DOHH2 (cell line): ENCODE measurements around the gene SLC30A1.

ENCODE experiments used
- H3F3A ChIP-seq: fragments of 200-600 bp; sonication (generic), shearing (Covaris generic); 2 replicates; pipeline ENCODE4 v1.6.0; 2016; ENCODE audit warnings: antibody characterized with exemption, mild to moderate bottlenecking; ENCODE audit not compliant: control insufficient read depth, insufficient read depth
- H3K27ac ChIP-seq: fragments of 200-600 bp; sonication (generic); 2 replicates; pipeline ENCODE4 v1.5.1; 2014; ENCODE audit warnings: low read depth, mild to moderate bottlenecking, low read length, moderate library complexity
- H3K27me3 ChIP-seq: fragments of 200-600 bp; sonication (generic); 2 replicates; pipeline ENCODE4 v1.6.1; 2014; ENCODE audit warnings: mild to moderate bottlenecking, low read length, mixed read lengths; ENCODE audit not compliant: control insufficient read depth
- H3K36me3 ChIP-seq: fragments of 200-600 bp; sonication (generic); 2 replicates; pipeline ENCODE4 v1.6.1; 2014; ENCODE audit warnings: mild to moderate bottlenecking, low read length, moderate library complexity, mixed read lengths; ENCODE audit not compliant: control insufficient read depth
- H3K4me1 ChIP-seq: fragments of 200-600 bp; sonication (generic); 2 replicates; pipeline ENCODE4 v1.6.1; 2014; ENCODE audit warnings: mild to moderate bottlenecking, low read length, mixed read lengths; ENCODE audit not compliant: control insufficient read depth
- H3K4me2 ChIP-seq: fragments of 200-600 bp; sonication (generic); 2 replicates; pipeline ENCODE4 v1.6.0; 2014; ENCODE audit warnings: mild to moderate bottlenecking, low read length, moderate library complexity
- H3K4me3 ChIP-seq: fragments of 200-600 bp; sonication (generic); 2 replicates; pipeline ENCODE4 v1.5.1; 2014; ENCODE audit warnings: mild to moderate bottlenecking, low read length, mixed read lengths
- H3K79me2 ChIP-seq: fragments of 200-600 bp; sonication (generic); 2 replicates; pipeline ENCODE4 v1.6.1; 2014; ENCODE audit warnings: mild to moderate bottlenecking, low read length, mixed read lengths; ENCODE audit not compliant: control insufficient read depth
- H3K9me2 ChIP-seq: fragments of 200-600 bp; sonication (generic); replicated peaks from 2 replicates; pipeline ENCODE4 v1.6.1; 2014; ENCODE audit warnings: mild to moderate bottlenecking, low read length, mixed read lengths; ENCODE audit not compliant: control insufficient read depth
- H3K9me3 ChIP-seq: fragments of 200-600 bp; sonication (generic); 2 replicates; pipeline ENCODE4 v1.6.1; 2014; ENCODE audit warnings: antibody characterized with exemption, low read length, mixed read lengths; ENCODE audit not compliant: control insufficient read depth, insufficient read depth
- H4K20me1 ChIP-seq: fragments of 200-600 bp; sonication (generic); 2 replicates; pipeline ENCODE4 v1.6.0; 2014; ENCODE audit warnings: low read depth, mild to moderate bottlenecking, antibody characterized with exemption, low read length, moderate library complexity; ENCODE audit not compliant: control insufficient read depth, insufficient read depth
- CTCF ChIP-seq: fragments of 200-600 bp; sonication (generic); IDR thresholded peaks from one replicate; pipeline ENCODE4 v1.5.1; 2014; ENCODE audit warnings: antibody characterized with exemption, mild to moderate bottlenecking, low read depth, low read length; ENCODE audit not compliant: poor library complexity, severe bottlenecking
- EZH2phosphoT487 ChIP-seq: fragments of 200-600 bp; sonication (generic); IDR thresholded peaks from 2 replicates; pipeline ENCODE4 v1.6.1; 2017; ENCODE audit warnings: borderline replicate concordance, mild to moderate bottlenecking, antibody characterized with exemption, low read length, moderate library complexity, mixed read lengths

Gene SLC30A1

GRCh38 chr1:211530102-211530501, 48.9 kb downstream of the SLC30A1 start:
- Histone ChIP-seq H3K27ac (no peak overlapping the region), H3K79me2 (no peaks in the 10 kb centered on the region), H3K36me3 (no peaks in the 10 kb centered on the region)

GRCh38 chr1:211529453-211529852, 49.5 kb downstream of the SLC30A1 start:
- no peaks in the 10 kb centered on the region for H3K9me3 ChIP-seq
- H3F3A ChIP-seq, result no peaks in the 10 kb centered on the region
- no peak overlapping the region for H3K4me2 ChIP-seq
- H3K36me3 ChIP-seq, result no peaks in the 10 kb centered on the region
- H3K4me3 ChIP-seq, result no peak overlapping the region
- no peak overlapping the region for H3K27ac ChIP-seq
- H3K79me2 ChIP-seq, result no peaks in the 10 kb centered on the region
- no peaks in the 10 kb centered on the region for H4K20me1 ChIP-seq
- 0 out of 2 replicates have a peak, but pooled peaks cover 3% of the 10 kb centered on the region for H3K27me3 ChIP-seq
- TF ChIP-seq CTCF (no peak), EZH2phosphoT487 (no peak)
- H3K9me2 ChIP-seq, result no peaks in the 10 kb centered on the region
- H3K4me1 ChIP-seq, result no peaks in the 10 kb centered on the region

More at GRCh38 chr1:211530102-211530501, 48.9 kb downstream of the SLC30A1 start:
- Histone ChIP-seq H3K27me3 (0 out of 2 replicates have a peak, but pooled peaks cover 3% of the 10 kb centered on the region), H3K4me1 (no peaks in the 10 kb centered on the region), H3K9me3 (no peaks in the 10 kb centered on the region), H3K4me2 (no peak overlapping the region), H3F3A (no peaks in the 10 kb centered on the region), H3K9me2 (no peaks in the 10 kb centered on the region), H3K4me3 (no peak overlapping the region), H4K20me1 (no peaks in the 10 kb centered on the region)
- TF ChIP-seq CTCF, result no peak
- no peak for TF ChIP-seq EZH2phosphoT487

GRCh38 chr1:211529011-211529410, 50.0 kb downstream of the SLC30A1 start:
- 0 out of 2 replicates have a peak, but pooled peaks cover 3% of the 10 kb centered on the region for H3K27me3 ChIP-seq
- no peaks in the 10 kb centered on the region for H4K20me1 ChIP-seq
- no peak overlapping the region for H3K27ac ChIP-seq
- no peaks in the 10 kb centered on the region for H3K9me3 ChIP-seq
- no peaks in the 10 kb centered on the region for H3F3A ChIP-seq
- H3K4me1 ChIP-seq, result no peaks in the 10 kb centered on the region
- H3K9me2 ChIP-seq, result no peaks in the 10 kb centered on the region
- TF ChIP-seq CTCF, result no peak
- TF ChIP-seq EZH2phosphoT487, result no peak
- H3K36me3 ChIP-seq, result no peaks in the 10 kb centered on the region
- no peak overlapping the region for H3K4me2 ChIP-seq
- H3K79me2 ChIP-seq, result no peaks in the 10 kb centered on the region
- H3K4me3 ChIP-seq, result no peak overlapping the region

- no peaks in the 10 kb centered on the region for H3K9me2 ChIP-seq
- H3K4me1 ChIP-seq, result no peaks in the 10 kb centered on the region
- no peaks in the 10 kb centered on the region for H3F3A ChIP-seq
- no peaks in the 10 kb centered on the region for H3K36me3 ChIP-seq
- H3K27me3 ChIP-seq, result 0 out of 2 replicates have a peak, but pooled peaks cover 3% of the 10 kb centered on the region
- TF ChIP-seq EZH2phosphoT487 (no peak), CTCF (no peak)
- no peaks in the 10 kb centered on the region for H3K79me2 ChIP-seq
- H3K4me2 ChIP-seq, result no peak overlapping the region
- no peak overlapping the region for H3K27ac ChIP-seq
- H3K9me3 ChIP-seq, result no peaks in the 10 kb centered on the region
- H4K20me1 ChIP-seq, result no peaks in the 10 kb centered on the region
- no peak overlapping the region for H3K4me3 ChIP-seq
Observed at GRCh38 chr1:211527888-211528287, 51.1 kb downstream of the SLC30A1 start.
